Endothelial cell of umbilical vein (primary cell): Measurements from ENCODE around the gene COMMD10. TPM values are rescaled to one million over a fixed set of nuclear protein-coding genes. Genes with fewer than 3 reads are reported as not detected.

Source experiments
- BruUV-seq: library from RNA; stranded (reverse); fragments of 400-500 nt; replicated peaks from 2 replicates; lab custom pipeline; 2021; lab: Mats Ljungman, UMichigan
- CTCF ChIA-PET: fragments of 300-600, 350-600 bp; sonication (Branson Sonifier 250); formaldehyde crosslinking; loops from one replicate; lab custom pipeline; 2021; ENCODE audit warnings: antibody characterized with exemption, inconsistent platforms; lab: Charles Lee
- POLR2A ChIA-PET: fragments of 300-600, 350-600 bp; sonication (Branson Sonifier 250); formaldehyde crosslinking; loops from one replicate; lab custom pipeline; 2021; ENCODE audit warnings: antibody characterized with exemption, inconsistent platforms; lab: Charles Lee
- DNase-seq: peaks from one replicate; pipeline ENCODE4 v3.0.0-alpha.2; 2011; ENCODE audit warnings: low read depth, low spot score
- FAIRE-seq: peaks from 2 replicates; lab custom pipeline; 2011; peaks lifted over from hg19 to GRCh38; lab: Jason Lieb, UNC
- H2AFZ ChIP-seq: 2 replicates; pipeline ENCODE4 v1.6.0; 2012; ENCODE audit warnings: low read depth, low read length, control low read depth, inconsistent platforms
- H3K27ac ChIP-seq: 2 replicates; pipeline ENCODE4 v1.5.1; 2011; ENCODE audit warnings: low read depth, mild to moderate bottlenecking, control low read depth, low read length, moderate library complexity; ENCODE audit not compliant: insufficient read depth
- H3K27me3 ChIP-seq, 2 experiments: 2 replicates each; pipeline versions ENCODE4 v1.6.0 to v1.6.1; 2011; ENCODE audit warnings: low read length in 2 of 2, mixed read lengths in 1 of 2; ENCODE audit not compliant: control insufficient read depth in 2 of 2, insufficient read depth in 2 of 2
- H3K36me3 ChIP-seq, 2 experiments: 2 replicates in 1 of 2; 3 replicates in 1 of 2; pipeline ENCODE4 v1.5.1; 2011; ENCODE audit warnings: low read length in 2 of 2, mild to moderate bottlenecking in 1 of 2, moderate library complexity in 1 of 2; ENCODE audit not compliant: control insufficient read depth in 2 of 2, insufficient read depth in 2 of 2; ENCODE audit errors: extremely low read depth in 1 of 2
- H3K4me1 ChIP-seq: 3 replicates; pipeline ENCODE4 v1.5.1; 2011; ENCODE audit warnings: mild to moderate bottlenecking, low read length; ENCODE audit not compliant: control insufficient read depth, insufficient read depth; ENCODE audit errors: extremely low read depth
- H3K4me2 ChIP-seq: 2 replicates; pipeline ENCODE4 v1.6.1; 2011; ENCODE audit warnings: low read length, control low read depth, mixed read lengths; ENCODE audit not compliant: insufficient read depth
- H3K4me3 ChIP-seq, 3 experiments: fragments of 200-600 bp in 1 of 3; sonication (generic), shearing (Covaris generic) in 1 of 3; replicated peaks in 1 of 3; 2 replicates each; pipeline ENCODE4 v1.5.1; 2011 to 2016; ENCODE audit warnings: control low read depth in 3 of 3, low read length in 3 of 3, mild to moderate bottlenecking in 2 of 3, inconsistent platforms in 1 of 3, low read depth in 1 of 3, moderate library complexity in 1 of 3; ENCODE audit not compliant: insufficient read depth in 1 of 3
- H3K79me2 ChIP-seq: 2 replicates; pipeline ENCODE4 v1.6.0; 2012; ENCODE audit warnings: low read length, inconsistent platforms; ENCODE audit not compliant: control insufficient read depth, insufficient read depth
- H3K9ac ChIP-seq: replicated peaks from 2 replicates; pipeline ENCODE3; 2011; ENCODE audit warnings: low read length, control low read depth; ENCODE audit not compliant: insufficient read depth; ENCODE audit errors: extremely low read depth
- H3K9me1 ChIP-seq: replicated peaks from 3 replicates; pipeline ENCODE4 v1.6.0; 2011; ENCODE audit warnings: mild to moderate bottlenecking, low read length; ENCODE audit not compliant: control insufficient read depth, insufficient read depth; ENCODE audit errors: extremely low read depth
- H3K9me3 ChIP-seq: replicated peaks from 2 replicates; pipeline ENCODE4 v1.5.1; 2012; ENCODE audit warnings: low read length, inconsistent platforms; ENCODE audit not compliant: control insufficient read depth, insufficient read depth
- H4K20me1 ChIP-seq: replicated peaks from 2 replicates; pipeline ENCODE3; 2011; ENCODE audit warnings: mild to moderate bottlenecking, low read length; ENCODE audit not compliant: control insufficient read depth, insufficient read depth; ENCODE audit errors: extremely low read depth
- CTCF ChIP-seq, 2 donors: IDR thresholded peaks; 1 replicate in 1 of 2; 2 replicates in 1 of 2; pipeline ENCODE4 v1.5.1; 2011; ENCODE audit warnings: low read length in 2 of 2, mild to moderate bottlenecking in 2 of 2, moderate library complexity in 2 of 2, control low read depth in 1 of 2, inconsistent platforms in 1 of 2, low read depth in 1 of 2; ENCODE audit not compliant: insufficient read depth in 1 of 2; ENCODE audit errors: extremely low read depth in 1 of 2
- EZH2 ChIP-seq: IDR thresholded peaks from 2 replicates; pipeline ENCODE4 v1.6.1; 2012; ENCODE audit warnings: borderline replicate concordance, low read depth, mild to moderate bottlenecking, moderate library complexity, low read length, inconsistent platforms; ENCODE audit not compliant: severe bottlenecking
- FOS ChIP-seq: IDR thresholded peaks from 2 replicates; pipeline ENCODE4 v1.6.1; 2011; ENCODE audit warnings: mild to moderate bottlenecking, low read length, moderate library complexity, borderline replicate concordance; ENCODE audit not compliant: insufficient read depth
- GATA2 ChIP-seq: IDR thresholded peaks from 2 replicates; pipeline ENCODE4 v1.7.0; 2011; ENCODE audit warnings: low read depth, mild to moderate bottlenecking, moderate library complexity, mixed read lengths, low read length; ENCODE audit not compliant: insufficient read length, insufficient read depth
- JUN ChIP-seq: IDR thresholded peaks from 2 replicates; pipeline ENCODE4 v1.6.1; 2011; ENCODE audit warnings: borderline replicate concordance, low read depth; ENCODE audit not compliant: insufficient read length, insufficient read depth
- MAX ChIP-seq: IDR thresholded peaks from 2 replicates; pipeline ENCODE4 v1.6.1; 2011; ENCODE audit not compliant: insufficient read depth, insufficient read length
- MYC ChIP-seq: IDR thresholded peaks from one replicate; pipeline ENCODE4 v1.6.1; 2011; ENCODE audit warnings: mild to moderate bottlenecking, low read depth, low read length
- POLR2A ChIP-seq: IDR thresholded peaks from 2 replicates; pipeline ENCODE4 v1.6.1; 2012; ENCODE audit warnings: low read depth, mild to moderate bottlenecking, control low read depth, low read length
- POLR2AphosphoS5 ChIP-seq: IDR thresholded peaks from 2 replicates; pipeline ENCODE4 v1.6.1; 2012; ENCODE audit warnings: low read depth, mild to moderate bottlenecking, control low read depth, low read length, moderate library complexity; ENCODE audit not compliant: insufficient read depth
- dilution Hi-C: fragments of 300-500 bp; cut with MboI; formaldehyde crosslinking; loops from one replicate; pipeline ENCODE4 v1.15.0; 2019; ENCODE audit warnings: low sequenced_read_pairs; ENCODE audit not compliant: extremely low pct_ligation_motif_present
- intact Hi-C: fragments of 100-400 bp; cut with micrococcal nuclease; formaldehyde crosslinking; loops from one replicate; pipeline ENCODE4 v1.10.0; 2022
- polyA plus RNA-seq, 4 experiments: library from polyadenylated mRNA; depleted of rRNA in 3 of 4; stranded (reverse) in 3 of 4; unstranded in 1 of 4; fragments of >200 nt; gene quantifications; 2 replicates each; pipeline versions ENCODE4 v1.2.1 to v1.2.3, GENCODE V29; 2011 to 2012; ENCODE audit warnings: missing spikeins in 1 of 4
- total RNA-seq: library from RNA; stranded (reverse); gene quantifications from 2 replicates; pipeline ENCODE4 v1.2.3, GENCODE V29; 2021

COMMD10 gene
- total and polyA plus RNA-seq, 2 donors (not counting 3 experiments of a cell fraction or from before 2014, with no cell fraction given): 12.5 to 27.0 TPM

GRCh38 chr5:116135344-116135743 is 50.5 kb downstream of the COMMD10 start:
- no peaks in the 10 kb centered on the region for H3K79me2 ChIP-seq
- intact Hi-C loops: loop anchor here (5.0 kb wide), 2 partner anchors 252 to 422 kb away; no protein-coding TSS in a partner anchor
- no peaks in the 10 kb centered on the region for H3K9me3 ChIP-seq
- TF ChIP-seq FOS: no peak
- TF ChIP-seq MYC: no peak
- TF ChIP-seq MAX: no peak
- TF ChIP-seq CTCF (IDR thresholded peaks at IDR 0.05; ENCODE audit: extremely low read depth in 1 of 2, insufficient read depth in 1 of 2, low read depth in 1 of 2, low read length in 2 of 2): no peak
- TF ChIP-seq EZH2: no peak
- no peak for TF ChIP-seq GATA2
- TF ChIP-seq POLR2AphosphoS5: no peak
- no peak for TF ChIP-seq JUN
- no peak for TF ChIP-seq POLR2A
- H4K20me1 ChIP-seq: no peaks in the 10 kb centered on the region
- H3K27me3 ChIP-seq: no peaks in the 10 kb centered on the region
- no peaks in the 10 kb centered on the region for H3K9me1 ChIP-seq
- no peaks in the 10 kb centered on the region for H3K36me3 ChIP-seq
- no peak overlapping the region for H3K4me3 ChIP-seq
- H3K4me1 ChIP-seq: peaks cover 2% of the 10 kb centered on the region
- H3K27ac ChIP-seq: no peak overlapping the region
- H3K4me2 ChIP-seq: no peak overlapping the region
- H3K9ac ChIP-seq: no peak overlapping the region
- DNase-seq: no peak
- dilution Hi-C loops: no loop called here
- CTCF ChIA-PET: no interaction called here
- BruUV-seq: no TSS peak
- FAIRE-seq: no peak
- POLR2A ChIA-PET: no interaction called here
- no peak overlapping the region for H2AFZ ChIP-seq
